KOPT-K1 (cell line): ENCODE data around the gene BCL11A.

Source experiments
- H3K27ac ChIP-seq: fragments of 200-600 bp; sonication (generic); 2 replicates; pipeline ENCODE4 v1.5.1; 2016; ENCODE audit warnings: antibody characterized with exemption, mild to moderate bottlenecking, low read depth, low read length; ENCODE audit not compliant: poor library complexity, severe bottlenecking
- H3K36me3 ChIP-seq: fragments of 200-600 bp; sonication (generic); 2 replicates; pipeline ENCODE4 v1.5.1; 2017; ENCODE audit warnings: antibody characterized with exemption, mild to moderate bottlenecking, low read length, moderate library complexity; ENCODE audit not compliant: insufficient read depth
- H3K9me3 ChIP-seq: fragments of 200-600 bp; sonication (generic); 2 replicates; pipeline ENCODE4 v1.5.1; 2017; ENCODE audit warnings: antibody characterized with exemption, low read length, mild to moderate bottlenecking; ENCODE audit not compliant: insufficient read depth, poor library complexity, severe bottlenecking

Gene BCL11A

DNA sequence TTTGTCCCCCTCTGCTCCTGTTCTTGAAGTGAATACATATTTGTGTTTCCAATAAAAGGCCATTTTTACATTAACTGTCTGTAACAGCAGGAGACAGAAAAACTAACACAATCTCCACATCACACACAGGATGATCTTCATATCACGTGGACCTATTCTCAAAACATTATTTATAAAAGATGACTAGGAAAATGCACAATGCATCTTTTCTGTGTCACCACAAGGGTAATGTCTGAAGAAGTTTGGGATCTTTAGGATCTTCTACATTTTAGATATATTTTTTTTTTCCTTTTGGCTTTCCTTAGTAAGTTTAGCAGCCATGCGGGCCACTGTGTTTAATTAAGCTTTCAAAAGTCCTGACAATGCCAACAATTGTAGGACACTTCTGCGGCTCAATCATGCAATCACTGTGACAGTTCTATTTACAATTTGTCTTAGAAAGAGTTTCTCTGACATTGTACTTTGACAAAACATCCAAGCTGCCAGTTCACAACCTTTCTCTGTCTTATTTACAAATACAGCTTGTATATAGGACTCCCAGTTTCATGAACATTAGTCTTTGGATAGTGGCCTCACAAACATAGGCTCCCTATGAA is 12.3 kb downstream of the BCL11A start:
- Histone ChIP-seq H3K27ac (no peak overlapping the region), H3K36me3 (peaks cover 98% of the 10 kb centered on the region)

DNA sequence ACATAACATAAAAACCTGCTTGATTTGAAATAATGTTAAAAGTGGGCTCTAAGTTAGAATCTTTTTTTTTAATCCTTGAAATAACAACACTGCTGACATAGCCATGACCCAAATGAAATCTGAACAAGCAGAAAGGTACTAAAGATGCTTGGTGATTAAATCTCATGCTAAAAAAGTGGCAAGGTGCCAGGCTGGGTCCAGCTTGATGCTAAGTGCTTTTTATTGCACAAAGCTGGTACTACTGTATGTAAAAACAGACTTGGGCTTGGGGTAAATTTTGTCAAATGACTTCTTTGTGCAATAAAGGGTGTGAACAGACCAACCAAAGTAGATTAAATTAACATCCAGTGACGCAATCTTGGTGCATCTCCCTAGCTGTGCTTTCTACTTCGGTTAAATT is 13.4 kb downstream of the BCL11A start:
- Histone ChIP-seq H3K36me3 (peaks cover 97% of the 10 kb centered on the region), H3K27ac (no peak overlapping the region), H3K9me3 (no peaks in the 10 kb centered on the region)

More for the DNA sequence above, 12.3 kb downstream of the BCL11A start:
- no peaks in the 10 kb centered on the region for H3K9me3 ChIP-seq

DNA sequence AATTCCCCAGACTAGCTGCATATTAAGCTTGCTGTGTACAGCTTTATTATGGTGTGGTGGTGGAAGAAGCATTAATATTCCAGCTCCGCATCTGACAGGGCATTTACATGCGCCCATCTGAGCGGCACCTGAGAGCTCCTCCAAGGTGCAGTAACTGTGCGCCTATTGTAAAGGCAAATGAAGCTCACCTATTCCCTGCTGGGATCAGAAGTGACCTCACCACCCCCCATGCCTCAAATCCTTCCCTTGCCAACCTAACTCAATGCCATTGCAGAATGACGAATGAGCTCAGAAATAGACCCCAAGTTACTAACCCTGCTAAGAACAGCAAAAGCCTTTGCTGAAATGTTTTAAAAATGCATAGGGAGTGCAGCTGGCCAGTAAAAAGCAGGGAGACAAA is 14.3 kb downstream of the BCL11A start:
- peaks cover 97% of the 10 kb centered on the region for H3K36me3 ChIP-seq
- H3K9me3 ChIP-seq: no peaks in the 10 kb centered on the region
- H3K27ac ChIP-seq: no peak overlapping the region

DNA sequence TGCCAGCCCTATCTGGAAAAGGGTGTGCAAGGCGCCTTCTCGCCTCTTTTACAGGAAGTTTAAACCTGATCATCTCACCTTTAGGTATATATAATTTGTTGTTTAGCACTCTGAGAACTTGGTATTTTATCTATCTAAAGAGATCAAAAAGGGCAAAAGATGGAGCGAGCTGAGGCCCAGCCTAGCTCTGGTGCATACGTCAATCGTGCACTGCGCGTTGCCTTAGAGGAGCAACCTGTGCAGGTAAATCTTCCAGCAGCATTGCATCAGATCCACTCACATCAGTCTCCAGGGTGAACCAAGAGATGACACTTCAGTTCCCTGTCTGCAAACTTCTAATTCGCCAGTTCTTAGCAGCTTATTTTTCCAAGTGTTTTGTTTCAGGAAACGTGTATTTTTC is 15.4 kb downstream of the BCL11A start:
- Histone ChIP-seq H3K36me3 (peaks cover 97% of the 10 kb centered on the region), H3K27ac (no peak overlapping the region), H3K9me3 (no peaks in the 10 kb centered on the region)

DNA sequence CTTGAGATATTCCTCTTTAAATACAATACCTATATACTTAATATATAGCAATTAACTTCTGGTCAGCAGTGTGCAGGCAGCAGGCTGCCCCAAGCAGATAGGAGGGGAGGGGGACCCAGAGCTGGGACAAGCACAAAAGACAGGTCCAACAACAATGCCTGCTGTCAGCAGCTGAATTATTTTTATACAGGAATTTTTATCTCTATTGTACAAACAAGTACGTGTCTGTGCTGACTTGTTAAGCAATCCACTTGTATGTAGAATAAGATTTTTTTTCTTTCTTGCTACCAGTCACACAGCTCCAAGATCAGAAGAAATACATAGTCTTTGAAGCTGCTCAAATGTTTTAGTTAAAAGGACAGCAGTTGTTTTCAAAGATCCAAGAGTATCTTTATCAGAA is 16.7 kb downstream of the BCL11A start:
- no peak overlapping the region for H3K27ac ChIP-seq
- H3K36me3 ChIP-seq: peaks cover 96% of the 10 kb centered on the region
- H3K9me3 ChIP-seq: no peaks in the 10 kb centered on the region

DNA sequence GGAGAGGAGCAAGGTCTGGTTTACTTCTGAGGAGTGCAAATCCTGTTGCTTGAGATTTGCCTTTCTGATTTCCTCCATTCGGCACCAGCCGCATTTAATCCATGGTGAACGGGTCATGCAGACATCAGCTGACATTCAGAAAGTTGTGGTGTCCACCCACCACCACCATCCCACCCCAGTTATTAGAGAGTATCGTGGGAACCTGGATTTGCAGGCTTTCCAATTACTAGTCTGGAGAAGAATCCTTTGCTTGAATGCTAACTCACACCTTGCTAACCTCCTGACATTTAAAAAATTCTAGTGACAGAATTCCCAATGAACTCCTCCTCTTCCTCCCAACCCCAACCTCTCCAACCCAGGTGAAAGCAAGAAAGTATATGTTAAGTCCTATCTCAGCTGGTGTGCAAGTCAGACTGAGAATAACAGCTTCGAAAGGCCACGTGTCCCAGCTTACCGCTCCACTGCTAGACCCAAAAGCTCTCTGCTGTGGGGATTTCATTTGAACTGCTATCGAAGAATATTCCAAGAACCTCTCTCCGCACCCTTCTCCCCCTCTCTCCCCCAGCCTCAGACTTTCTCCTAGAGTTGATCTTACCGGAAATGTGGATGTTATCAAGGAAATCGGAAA is 17.7 kb downstream of the BCL11A start:
- Histone ChIP-seq H3K36me3 (peaks cover 90% of the 10 kb centered on the region), H3K9me3 (no peaks in the 10 kb centered on the region), H3K27ac (no peak overlapping the region)

GRCh38 chr2:60534892-60535684 is 18.4 kb downstream of the BCL11A start:
- H3K36me3 ChIP-seq: peaks cover 84% of the 10 kb centered on the region
- H3K27ac ChIP-seq: no peak overlapping the region
- H3K9me3 ChIP-seq: no peaks in the 10 kb centered on the region

DNA sequence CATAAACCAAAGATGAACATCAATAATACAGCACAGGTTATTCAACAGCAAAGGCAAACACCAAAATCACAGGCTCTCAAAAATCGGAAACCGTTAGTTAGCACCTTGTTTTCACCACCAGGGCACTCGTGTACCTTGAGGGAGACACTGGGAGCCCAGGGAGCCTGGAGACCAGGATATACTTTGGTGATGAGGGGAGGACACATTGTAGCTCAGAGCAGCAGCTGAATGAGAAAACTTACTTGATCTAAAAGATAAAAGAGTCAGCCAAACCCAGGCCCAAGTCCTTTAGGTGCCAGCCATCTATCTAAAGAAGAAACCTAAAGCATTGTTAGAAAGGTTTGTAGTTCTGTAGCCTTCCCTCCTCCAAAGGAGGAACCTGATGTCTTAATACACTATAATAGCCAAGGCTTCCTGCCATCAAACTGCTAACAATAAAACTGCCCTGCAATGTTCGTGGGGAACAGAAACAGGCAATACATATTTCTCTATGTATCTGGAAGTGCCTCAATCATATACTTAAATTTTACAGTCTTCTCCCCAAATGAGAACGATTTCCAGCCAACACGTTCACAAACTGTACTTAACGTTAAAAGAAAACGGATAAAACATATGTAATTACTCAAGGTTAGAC is 19.3 kb downstream of the BCL11A start:
- Histone ChIP-seq H3K27ac (no peak overlapping the region), H3K36me3 (peaks cover 76% of the 10 kb centered on the region), H3K9me3 (no peaks in the 10 kb centered on the region)

GRCh38 chr2:60533101-60534051 is 20.1 kb downstream of the BCL11A start:
- Histone ChIP-seq H3K9me3 (no peaks in the 10 kb centered on the region), H3K27ac (no peak overlapping the region), H3K36me3 (peaks cover 76% of the 10 kb centered on the region)

DNA sequence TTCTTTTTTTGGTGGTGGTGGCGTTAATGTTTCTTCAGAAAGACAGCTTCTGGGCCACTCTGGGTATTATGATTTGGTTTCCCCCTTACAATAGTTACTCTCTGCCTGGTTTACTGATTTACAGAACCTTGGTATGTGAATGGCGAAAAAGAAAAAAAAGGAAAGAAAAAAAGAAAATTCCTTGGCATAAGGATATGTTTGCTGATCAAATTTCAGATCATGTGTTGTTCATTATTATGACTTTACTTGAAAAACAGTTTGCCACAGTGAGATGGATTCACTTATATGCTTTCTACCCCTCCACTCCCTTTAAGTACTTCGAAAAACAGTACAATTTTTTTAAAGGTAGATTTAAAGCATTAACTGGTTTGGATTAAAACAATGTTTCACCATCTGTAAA is 21.0 kb downstream of the BCL11A start:
- H3K9me3 ChIP-seq: no peaks in the 10 kb centered on the region
- peaks cover 76% of the 10 kb centered on the region for H3K36me3 ChIP-seq
- H3K27ac ChIP-seq: no peak overlapping the region

GRCh38 chr2:60531701-60532133 is 21.7 kb downstream of the BCL11A start:
- H3K9me3 ChIP-seq: no peaks in the 10 kb centered on the region
- peaks cover 79% of the 10 kb centered on the region for H3K36me3 ChIP-seq
- no peak overlapping the region for H3K27ac ChIP-seq

DNA sequence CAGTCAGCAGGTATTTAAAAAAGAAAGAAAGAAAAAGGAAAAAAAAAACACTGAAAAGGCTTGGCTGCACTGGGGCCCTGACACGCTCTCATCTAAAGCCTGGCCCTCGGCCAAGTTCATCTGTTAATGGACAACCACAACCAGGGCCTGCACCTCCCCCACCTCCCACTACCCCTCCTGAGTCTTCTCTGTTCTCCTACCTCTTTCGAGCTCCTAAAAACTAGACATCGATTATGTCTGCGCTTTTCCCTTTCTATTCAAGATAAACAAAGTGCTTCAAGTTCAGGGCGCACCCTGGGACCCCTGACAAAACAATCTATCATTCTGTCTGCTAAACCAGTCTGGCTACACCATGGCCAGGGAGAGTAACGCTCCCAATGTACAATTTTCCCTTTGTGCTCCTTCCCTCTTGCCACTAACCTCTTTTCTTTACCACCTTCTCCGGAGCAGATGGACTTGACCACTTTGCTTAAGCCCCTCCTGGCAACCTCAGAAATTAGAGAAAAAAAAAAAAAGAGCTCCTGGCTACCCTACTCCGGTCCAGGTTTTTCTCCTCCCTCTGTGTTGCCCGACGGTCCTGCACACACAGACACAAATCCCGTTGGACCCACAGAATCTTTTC is 22.7 kb downstream of the BCL11A start:
- Histone ChIP-seq H3K27ac (no peak overlapping the region), H3K36me3 (peaks cover 74% of the 10 kb centered on the region), H3K9me3 (no peaks in the 10 kb centered on the region)

DNA sequence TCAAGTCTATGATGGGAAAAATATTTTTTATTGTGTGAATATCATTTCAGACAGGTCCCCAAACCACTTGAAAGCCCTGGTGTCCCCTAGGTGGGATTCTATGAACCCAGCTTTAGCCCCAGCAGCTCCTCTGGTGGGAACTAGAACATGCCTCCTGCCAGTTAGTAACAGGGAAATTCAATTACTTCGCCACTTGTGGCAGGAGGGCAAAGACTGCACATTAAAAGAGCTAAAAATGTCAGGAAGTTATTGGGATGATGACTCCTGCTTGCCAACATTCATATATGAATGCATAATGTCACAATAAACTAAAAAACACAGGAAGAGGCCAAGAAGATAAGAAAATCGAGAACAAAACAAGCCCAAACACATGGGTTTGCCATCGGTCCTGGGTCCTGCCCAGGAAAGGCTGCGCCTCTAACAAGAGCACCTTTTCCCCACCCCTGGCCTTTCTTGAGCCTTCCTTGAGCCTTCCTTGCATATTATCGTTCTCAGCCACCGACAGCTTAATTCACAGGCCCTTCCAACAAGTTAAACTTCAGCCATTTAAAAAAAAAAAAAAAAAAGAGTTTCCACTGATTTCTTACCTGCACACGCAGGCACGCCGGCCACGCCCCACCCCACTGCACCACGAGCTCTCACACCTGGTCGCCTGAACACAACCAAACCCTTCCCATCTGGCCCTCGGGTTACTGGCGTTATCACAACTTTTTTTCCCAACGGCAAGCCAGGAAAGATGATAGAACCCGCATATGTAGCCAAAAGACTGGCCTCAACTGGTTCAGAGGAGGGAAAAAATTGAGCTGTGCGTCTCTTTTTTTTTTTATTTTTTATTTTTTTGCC is 23.4 kb downstream of the BCL11A start:
- Histone ChIP-seq H3K36me3 (peaks cover 72% of the 10 kb centered on the region), H3K27ac (no peak overlapping the region), H3K9me3 (no peaks in the 10 kb centered on the region)
